EH (cell line): ENCODE data around the gene FAM171A1.

Experiments used
- DNase-seq: peaks from one replicate; pipeline ENCODE4 v3.0.0-alpha.2; 2015; ENCODE audit warnings: low read depth

Gene FAM171A1

DNA sequence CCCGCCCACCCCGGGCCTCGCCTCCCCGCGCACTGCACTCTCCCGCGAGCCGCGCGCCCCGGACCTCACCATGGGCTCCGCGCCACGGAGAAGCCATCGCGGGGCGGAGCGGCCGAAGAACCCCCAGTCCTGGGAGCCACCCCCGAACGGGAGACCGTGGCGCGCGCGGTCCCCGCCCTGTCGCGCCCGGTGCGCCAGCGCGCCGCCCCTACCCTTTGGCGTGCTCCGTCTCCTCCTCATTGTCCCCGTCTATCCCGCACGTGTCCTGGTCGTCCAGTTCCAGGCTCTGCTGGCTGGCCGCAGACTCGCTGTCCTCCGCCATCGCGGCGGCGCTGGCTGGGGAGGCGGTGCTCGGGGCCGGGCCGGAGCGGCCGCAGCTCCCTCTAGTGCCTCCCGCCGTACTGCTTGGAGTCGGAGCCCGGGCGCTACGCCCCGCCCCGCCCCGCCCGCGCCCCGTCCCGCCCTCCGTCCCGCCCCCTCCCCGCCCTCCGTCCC lies 202.8 kb downstream of the FAM171A1 start, which contains the start of gene NMT2:
TSS of gene NMT2 (minus strand) at position 403 of the 495 bp plus-strand sequence. CDS start at position 322, 81 bp downstream.
- DNase-seq, result no peak

DNA sequence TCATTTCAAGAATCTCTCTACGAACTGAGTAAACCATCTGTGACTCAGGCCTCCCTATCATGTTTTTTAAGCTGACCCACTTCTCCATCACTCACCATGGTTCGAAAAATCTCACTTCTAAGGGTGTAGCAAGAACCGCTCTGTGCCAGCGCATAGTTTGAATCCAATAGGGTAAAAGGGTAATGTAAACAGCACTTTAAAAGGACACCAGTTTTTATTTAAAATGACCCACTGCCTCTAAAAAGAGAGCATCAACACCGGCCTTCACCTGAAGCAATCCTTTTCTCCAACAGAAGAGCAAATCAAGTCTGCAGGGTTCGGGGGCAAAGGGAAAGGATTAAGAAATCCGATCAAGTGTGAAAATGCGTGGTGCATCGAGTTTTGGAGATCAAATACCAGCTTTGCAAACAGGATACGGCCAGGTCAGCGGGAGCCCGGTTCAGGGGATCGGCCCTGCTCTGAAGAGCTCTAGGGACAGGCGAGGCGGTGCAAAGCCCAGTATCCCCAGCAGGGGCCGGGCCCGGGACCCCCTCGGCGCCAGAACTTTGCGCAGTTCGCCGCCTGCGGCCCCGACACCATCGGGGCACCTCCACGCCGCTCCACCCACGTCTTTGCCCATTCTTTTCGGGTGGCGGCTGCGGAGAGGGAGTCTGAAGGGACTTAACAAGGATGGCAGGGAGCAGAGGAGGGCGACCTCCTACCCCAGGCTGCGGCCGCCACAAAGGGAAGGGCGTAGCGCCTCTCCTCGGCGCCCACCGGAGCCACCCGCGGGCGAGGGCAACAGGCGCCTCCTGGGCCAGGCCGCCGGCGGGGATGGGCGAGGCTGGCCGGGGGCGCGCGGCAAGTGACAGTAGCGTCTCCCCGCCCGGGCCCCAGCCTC lies 203.4 kb downstream of the FAM171A1 start:
- DNase-seq, result peak; percentile 65

- DNase-seq, result no peak
Measured at GRCh38 chr10:15166325-15166724, 204.8 kb downstream of the FAM171A1 start.

GRCh38 chr10:15163253-15163828 lies 207.7 kb downstream of the FAM171A1 start:
- DNase-seq, result no peak
